Adrenal gland (tissue), 12 donors: ENCODE results near the gene CCKAR. TPM values are rescaled to one million over a fixed set of nuclear protein-coding genes. Genes with fewer than 3 reads are reported as not detected.

ENCODE experiments used
- DNase-seq, 7 donors: peaks; one replicate each; pipeline ENCODE4 v3.0.0-alpha.2; 2019 to 2020
- H3K27ac ChIP-seq, 5 donors: fragments of 200-600 bp; sonication (generic) in 4 of 5; 1 replicate in 3 of 5; 2 replicates in 2 of 5; pipeline versions ENCODE4 v1.5.1 to v1.8.0; 2016 to 2020; ENCODE audit warnings: mild to moderate bottlenecking in 1 of 5
- H3K27me3 ChIP-seq: fragments of 200-600 bp; 2 replicates; pipeline ENCODE4 v1.8.0; 2021
- H3K36me3 ChIP-seq, 2 donors: fragments of 200-600 bp; replicated peaks in 1 of 2; 1 replicate in 1 of 2; 2 replicates in 1 of 2; pipeline versions ENCODE4 v1.5.1 to v1.8.0; 2018 to 2022
- H3K4me1 ChIP-seq, 2 donors: fragments of 200-600 bp; replicated peaks in 1 of 2; 1 replicate in 1 of 2; 2 replicates in 1 of 2; pipeline versions ENCODE4 v1.5.1 to v1.8.0; 2018 to 2021
- H3K4me3 ChIP-seq, 4 donors: fragments of 200-600 bp; sonication (generic) in 3 of 4; one replicate each; pipeline ENCODE4 v1.5.1; 2016 to 2018
- H3K9me3 ChIP-seq, 3 donors: fragments of 200-600 bp; sonication (generic) in 1 of 3; replicated peaks in 1 of 3; 1 replicate in 2 of 3; 2 replicates in 1 of 3; pipeline versions ENCODE4 v1.5.1 to v1.8.0; 2016 to 2021
- CTCF ChIP-seq, 6 experiments: fragments of 450-650 bp in 4 of 6; fragments of 200-600 bp in 2 of 6; sonication (generic) in 1 of 6; IDR thresholded peaks; 1 replicate in 5 of 6; 2 replicates in 1 of 6; pipeline versions ENCODE4 v1.5.1 to v1.8.0; 2016 to 2021; ENCODE audit warnings: antibody characterized with exemption in 6 of 6, mild to moderate bottlenecking in 2 of 6, moderate library complexity in 1 of 6
- POLR2A ChIP-seq, 2 donors: fragments of 450-650 bp; IDR thresholded peaks; one replicate each; pipeline ENCODE4 v1.6.1; 2017; ENCODE audit warnings: antibody characterized with exemption in 2 of 2, mild to moderate bottlenecking in 2 of 2, moderate library complexity in 1 of 2
- WGBS, 4 donors: extraction: QIAGEN DNeasy Blood & Tissue Kit in 2 of 4; methylation state at CpG; one replicate each; pipeline versions ENCODE4 v1.1.5 to v1.1.7; 2013 to 2017; 5-methylcytosine and 5-hydroxymethylcytosine counted together
- intact Hi-C, 2 donors: fragments of 100-400 bp; cut with DNase I; formaldehyde crosslinking; loops; one replicate each; pipeline versions ENCODE4 v1.14.1 to v1.15.0; 2022 to 2023
- polyA plus RNA-seq, 3 donors: library from polyadenylated mRNA; stranded (reverse); fragments of 200-250 nt in 2 of 3; fragments of 350-450 nt in 1 of 3; fragmentation: Illumina TruSeq in 1 of 3; extraction: RNeasy Lipid Tissue Mini Kit (QIAGEN cat#74804) in 1 of 3; gene quantifications; one replicate each; pipeline ENCODE4 v1.2.3, GENCODE V29; 2013 to 2014
- total RNA-seq, 9 donors: library from RNA; depleted of rRNA in 4 of 9; stranded (reverse); fragments of >200 nt in 4 of 9; fragments of 120-200 nt in 1 of 9; fragmentation: NEBNext Ultra II Directional in 1 of 9; extraction: Animal tissue kit (Norgen Biotek cat#: 25700) in 1 of 9; gene quantifications; one replicate each; pipeline versions ENCODE4 v1.1.0 to v1.2.4, GENCODE V29; 2013 to 2023
- donor health status: healthy with polysubstance abuse.
- donor health status: Bipolar disorder and iron deficiency.
- donor health status: DM: yes; HTN: yes; CAD: no.
- donor health status: DM: no; HTN: no; CAD: no.
- donor health status: DM: no; HTN: no; CAD: no.
- donor health status: DM: yes; HTN: yes; CAD: no.

Gene CCKAR
- total and polyA plus RNA-seq, 12 donors, result 0.11 to 0.61 TPM; not detected in 10

GRCh38 chr4:26459756-26460530, 30.3 kb downstream of the CCKAR start:
- Histone ChIP-seq H3K4me1 (no peaks in the 10 kb centered on the region), H3K27ac (no peak overlapping the region), H3K36me3 (no peaks in the 10 kb centered on the region), H3K9me3 (no peaks in the 10 kb centered on the region), H3K27me3 (no peaks in the 10 kb centered on the region), H3K4me3 (no peak overlapping the region)
- TF ChIP-seq POLR2A (IDR thresholded peaks at IDR 0.05) (no peak), CTCF (IDR thresholded peaks at IDR 0.05) (no peak)
- WGBS, 4 donors, result 87 to 94% (median 92%) methylated on average over 8 to 13 of the region's 13 CpGs
- intact Hi-C loops, result loop anchor here (5.0 to 10.0 kb wide), 3 partner anchors 262 to 555 kb away; no protein-coding TSS in a partner anchor
- no peak for DNase-seq

- TF ChIP-seq POLR2A (IDR thresholded peaks at IDR 0.05) (no peak), CTCF (IDR thresholded peaks at IDR 0.05) (peak; percentile 53 to 67 (median 62))
- intact Hi-C loops, result loop anchor here in 1 of 2 donors (10.0 kb wide), 2 partner anchors 266 to 556 kb away; no protein-coding TSS in a partner anchor
- Histone ChIP-seq H3K4me1 (no peaks in the 10 kb centered on the region), H3K9me3 (no peaks in the 10 kb centered on the region), H3K4me3 (no peak overlapping the region), H3K27me3 (no peaks in the 10 kb centered on the region), H3K36me3 (no peaks in the 10 kb centered on the region), H3K27ac (no peak overlapping the region)
- peak in 2 of 7 donors; percentile 25 to 28 for DNase-seq
- WGBS, 4 donors, result 30 to 34% (median 32%) methylated on average over 19 of the region's 19 CpGs
These were observed 31.1 kb downstream of the CCKAR start for GRCh38 chr4:26459054-26459755.

GRCh38 chr4:26458157-26458561, 32.1 kb downstream of the CCKAR start:
- Histone ChIP-seq H3K27ac (no peak overlapping the region), H3K4me3 (no peak overlapping the region), H3K27me3 (no peaks in the 10 kb centered on the region), H3K9me3 (no peaks in the 10 kb centered on the region), H3K36me3 (no peaks in the 10 kb centered on the region), H3K4me1 (no peaks in the 10 kb centered on the region)
- intact Hi-C loops, result loop anchor here in 1 of 2 donors (10.0 kb wide), 2 partner anchors 267 to 557 kb away; no protein-coding TSS in a partner anchor
- 62 to 73% (median 69%) methylated on average over 6 to 7 of the region's 7 CpGs for WGBS, 4 donors
- no peak for DNase-seq
- TF ChIP-seq POLR2A (IDR thresholded peaks at IDR 0.05), result no peak
- no peak for TF ChIP-seq CTCF (IDR thresholded peaks at IDR 0.05)

- 82 to 87% (median 84%) methylated on average over 6 of the region's 6 CpGs for WGBS, 4 donors
- intact Hi-C loops, result loop anchor here in 1 of 2 donors (10.0 kb wide), 2 partner anchors 267 to 557 kb away; no protein-coding TSS in a partner anchor
- H3K4me3 ChIP-seq, result no peak overlapping the region
These were observed 32.9 kb downstream of the CCKAR start for GRCh38 chr4:26457412-26457811.

More at GRCh38 chr4:26457412-26457811, 32.9 kb downstream of the CCKAR start:
- H3K27ac ChIP-seq, result no peak overlapping the region
- H3K9me3 ChIP-seq, result no peaks in the 10 kb centered on the region
- no peak for DNase-seq
- no peaks in the 10 kb centered on the region for H3K27me3 ChIP-seq
- H3K4me1 ChIP-seq, result no peaks in the 10 kb centered on the region
- no peaks in the 10 kb centered on the region for H3K36me3 ChIP-seq
- no peak for TF ChIP-seq POLR2A (IDR thresholded peaks at IDR 0.05)
- TF ChIP-seq CTCF (IDR thresholded peaks at IDR 0.05), result no peak
